Measurements from ENCODE around the gene CALY.

CALY gene

GRCh38 chr10:133361773-133362441 is 25.2 kb upstream of the CALY start:
- TF ChIP-seq CEBPB (IDR thresholded peaks at IDR 0.05) = no peak
- TF ChIP-seq TAF1 (IDR thresholded peaks at IDR 0.05; ENCODE audit: low read depth) = no peak
- no peak for TF ChIP-seq EGR1 (IDR thresholded peaks at IDR 0.05)
- TF ChIP-seq FOXM1 (IDR thresholded peaks at IDR 0.05; ENCODE audit: borderline replicate concordance, low read depth) = no peak
- no peak for TF ChIP-seq ZBTB7A (IDR thresholded peaks at IDR 0.05; ENCODE audit: low read depth)
- TF ChIP-seq REST (IDR thresholded peaks at IDR 0.05; ENCODE audit: low read depth) = no peak
- no peak for TF ChIP-seq CREB1 (IDR thresholded peaks at IDR 0.05; ENCODE audit: low read depth)
- no peak for TF ChIP-seq YY1 (IDR thresholded peaks at IDR 0.05; ENCODE audit: low read depth)
- TF ChIP-seq TEAD4 (IDR thresholded peaks at IDR 0.05) = no peak
- no peak for TF ChIP-seq TCF12 (IDR thresholded peaks at IDR 0.05; ENCODE audit: low read depth)
- no peak for TF ChIP-seq USF1 (IDR thresholded peaks at IDR 0.05)
- TF ChIP-seq NFIC (IDR thresholded peaks at IDR 0.05) = no peak
- no peak for TF ChIP-seq MAX (IDR thresholded peaks at IDR 0.05)
- no peak for TF ChIP-seq EP300 (IDR thresholded peaks at IDR 0.05; ENCODE audit: borderline replicate concordance)
- no peak for TF ChIP-seq RAD21 (IDR thresholded peaks at IDR 0.05; ENCODE audit: low read depth)

- TF ChIP-seq NFIC (IDR thresholded peaks at IDR 0.05) = no peak
These were observed 24.5 kb upstream of the CALY start for GRCh38 chr10:133361227-133361626.

- TF ChIP-seq NFIC (IDR thresholded peaks at IDR 0.05) = no peak
- TF ChIP-seq USF1 (IDR thresholded peaks at IDR 0.05) = no peak
- no peak for TF ChIP-seq TAF1 (IDR thresholded peaks at IDR 0.05; ENCODE audit: low read depth)
- TF ChIP-seq EGR1 (IDR thresholded peaks at IDR 0.05) = no peak
- TF ChIP-seq YY1 (IDR thresholded peaks at IDR 0.05; ENCODE audit: low read depth) = no peak
- TF ChIP-seq MAX (IDR thresholded peaks at IDR 0.05) = no peak
- no peak for TF ChIP-seq ZBTB7A (IDR thresholded peaks at IDR 0.05; ENCODE audit: low read depth)
- no peak for TF ChIP-seq RAD21 (IDR thresholded peaks at IDR 0.05; ENCODE audit: low read depth)
- no peak for TF ChIP-seq CREB1 (IDR thresholded peaks at IDR 0.05; ENCODE audit: low read depth)
- TF ChIP-seq TCF12 (IDR thresholded peaks at IDR 0.05; ENCODE audit: low read depth) = no peak
- no peak for TF ChIP-seq FOXM1 (IDR thresholded peaks at IDR 0.05; ENCODE audit: borderline replicate concordance, low read depth)
- TF ChIP-seq TEAD4 (IDR thresholded peaks at IDR 0.05) = no peak
- no peak for TF ChIP-seq REST (IDR thresholded peaks at IDR 0.05; ENCODE audit: low read depth)
- TF ChIP-seq CEBPB (IDR thresholded peaks at IDR 0.05) = no peak
- TF ChIP-seq EP300 (IDR thresholded peaks at IDR 0.05; ENCODE audit: borderline replicate concordance) = no peak
These were observed 23.4 kb upstream of the CALY start for GRCh38 chr10:133359972-133360610.

GRCh38 chr10:133359554-133359971 is 22.9 kb upstream of the CALY start:
- TF ChIP-seq NFIC (IDR thresholded peaks at IDR 0.05) = peak; percentile 92
- TF ChIP-seq EP300 (IDR thresholded peaks at IDR 0.05; ENCODE audit: borderline replicate concordance) = no peak
- TF ChIP-seq TAF1 (IDR thresholded peaks at IDR 0.05; ENCODE audit: low read depth) = no peak
- no peak for TF ChIP-seq TCF12 (IDR thresholded peaks at IDR 0.05; ENCODE audit: low read depth)

GRCh38 chr10:133358925-133359310 is 22.2 kb upstream of the CALY start:
- TF ChIP-seq YY1 (IDR thresholded peaks at IDR 0.05; ENCODE audit: low read depth) (no peak), NFIC (IDR thresholded peaks at IDR 0.05) (no peak), RAD21 (IDR thresholded peaks at IDR 0.05; ENCODE audit: low read depth) (no peak), TEAD4 (IDR thresholded peaks at IDR 0.05) (no peak), CREB1 (IDR thresholded peaks at IDR 0.05; ENCODE audit: low read depth) (no peak), EGR1 (IDR thresholded peaks at IDR 0.05) (no peak), TAF1 (IDR thresholded peaks at IDR 0.05; ENCODE audit: low read depth) (no peak), ZBTB7A (IDR thresholded peaks at IDR 0.05; ENCODE audit: low read depth) (no peak), FOXM1 (IDR thresholded peaks at IDR 0.05; ENCODE audit: borderline replicate concordance, low read depth) (no peak)
